GM12801 (cell line): ENCODE measurements around the gene G6PC2.

ENCODE experiments used
- CTCF ChIP-seq: IDR thresholded peaks from one replicate; pipeline ENCODE4 v1.5.1; 2011; ENCODE audit warnings: control low read depth; ENCODE audit not compliant: insufficient read length; ENCODE audit errors: extremely low read depth

Gene G6PC2

GRCh38 chr2:168941297-168941696 is 40.2 kb downstream of the G6PC2 start:
- no peak for TF ChIP-seq CTCF

DNA sequence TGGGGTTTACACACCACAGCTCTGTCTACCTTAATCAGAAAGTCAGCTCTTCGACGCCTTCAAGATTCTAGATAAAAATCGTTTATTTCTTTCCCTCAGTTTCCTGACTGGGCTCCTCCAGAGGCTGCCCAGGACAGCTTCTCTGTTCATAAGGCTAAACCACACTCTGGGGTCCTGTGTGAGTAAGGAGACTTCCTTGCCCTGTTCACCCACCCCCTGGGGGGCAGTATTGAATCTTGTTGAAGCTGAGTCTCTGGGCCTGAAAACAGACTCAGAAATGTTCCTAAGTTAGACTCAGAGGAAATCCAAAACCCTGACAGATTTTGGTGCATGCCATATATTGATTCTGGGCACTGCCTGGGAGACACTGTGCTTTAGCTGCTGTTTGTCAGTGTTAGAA is 43.0 kb downstream of the G6PC2 start:
- no peak for TF ChIP-seq CTCF

DNA sequence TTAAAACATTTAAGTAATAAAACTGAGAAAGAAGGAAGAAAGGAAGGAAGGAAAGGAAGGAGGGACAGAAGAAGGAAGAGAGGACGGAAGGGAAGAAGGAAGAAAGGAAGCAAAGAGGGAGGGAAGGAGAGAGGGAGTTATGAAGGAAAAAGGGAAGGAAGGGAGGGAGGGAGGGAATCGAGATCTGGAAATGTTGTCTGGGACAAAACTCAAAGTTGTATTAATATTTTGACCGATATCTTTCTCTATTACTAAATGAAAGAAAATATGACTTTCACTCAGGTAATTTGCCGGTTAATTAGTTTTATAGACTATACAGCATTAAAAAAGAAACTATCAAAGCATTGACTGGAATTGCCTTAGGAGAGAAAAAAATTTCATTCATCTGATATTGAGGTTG is 44.4 kb downstream of the G6PC2 start:
- TF ChIP-seq CTCF, result no peak

- TF ChIP-seq CTCF, result no peak
Observed at GRCh38 chr2:168948621-168949212, 47.6 kb downstream of the G6PC2 start.

DNA sequence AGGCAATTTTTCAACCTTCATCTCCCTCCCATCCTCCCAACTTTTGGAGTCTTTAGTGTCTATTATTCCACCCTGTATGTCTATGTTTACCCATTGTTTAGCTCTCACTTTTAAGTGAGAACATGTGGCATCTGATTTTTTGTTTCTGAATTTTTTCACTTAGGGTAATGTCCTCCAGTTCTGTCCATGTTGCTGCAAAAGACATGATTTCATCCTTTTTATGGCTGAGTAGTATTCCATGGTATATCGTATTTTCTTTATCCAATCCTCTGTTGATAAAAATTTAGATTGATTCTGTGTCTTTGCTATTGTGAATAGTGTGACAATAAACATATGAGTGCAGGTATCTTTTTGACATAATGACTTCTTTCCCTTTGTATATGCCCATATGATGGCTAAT is 48.2 kb downstream of the G6PC2 start:
- TF ChIP-seq CTCF, result no peak

- TF ChIP-seq CTCF, result no peak
Observed at GRCh38 chr2:168951871-168952270, 50.8 kb downstream of the G6PC2 start.

DNA sequence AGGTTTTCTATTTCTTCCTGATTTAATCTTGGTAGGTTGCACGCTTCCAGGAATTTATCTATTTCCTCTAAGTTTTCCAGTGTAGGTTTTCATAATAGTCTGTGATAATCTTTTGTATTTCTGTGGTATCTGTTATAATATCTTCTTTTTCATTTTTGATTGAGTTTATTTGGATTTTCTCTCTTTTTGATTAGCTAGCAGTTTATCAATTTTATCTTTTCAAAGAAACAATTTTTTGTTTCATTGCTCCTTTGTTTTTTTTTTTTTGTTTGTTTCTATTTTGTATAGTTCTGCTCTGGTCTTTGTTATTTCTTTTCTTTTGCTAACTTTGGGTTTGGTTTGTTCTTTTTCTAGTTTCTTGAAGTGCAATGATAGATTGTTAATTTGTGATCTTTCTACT is 51.3 kb downstream of the G6PC2 start:
- TF ChIP-seq CTCF, result no peak
